ENCODE data around the gene MAJIN. TPM values are rescaled to one million over a fixed set of nuclear protein-coding genes. Genes with fewer than 3 reads are reported as not detected.

MAJIN gene
- total and polyA plus RNA-seq, 4 donors, result 0.09 to 0.31 TPM; not detected in 2

GRCh38 chr11:64970731-64971151, 1.2 kb downstream of the MAJIN start:
- 87% methylated on average over 8 of the region's 8 CpGs for WGBS
- DNase-seq (ENCODE audit: low spot score), result no peak
- H3K9me3 ChIP-seq (ENCODE audit: control insufficient read depth in 4 of 4, low read length in 3 of 4), result peaks cover 0 to 1% (median 0%) of the 10 kb centered on the region in 4 donors
- H3K36me3 ChIP-seq (ENCODE audit: control insufficient read depth in 4 of 4, insufficient read depth in 3 of 4, low read depth in 1 of 4, low read length in 3 of 4), result no peaks in the 10 kb centered on the region
- no peak overlapping the region for H3K4me3 ChIP-seq (ENCODE audit: low read depth in 1 of 3, low read length in 3 of 3)
- H3K27ac ChIP-seq (ENCODE audit: low read depth in 1 of 2, low read length in 2 of 2), result no peak overlapping the region
- no peak overlapping the region for H3K9ac ChIP-seq (ENCODE audit: low read depth in 1 of 2, low read length in 2 of 2)
- TF ChIP-seq HNF4A (conservative IDR thresholded peaks at IDR 0.05) (no peak), FOXA2 (IDR thresholded peaks at IDR 0.05) (no peak)
- H3K27me3 ChIP-seq (ENCODE audit: control insufficient read depth in 4 of 4, insufficient read depth in 4 of 4, low read length in 3 of 4), result no peaks in the 10 kb centered on the region
- H3K4me1 ChIP-seq (ENCODE audit: control insufficient read depth in 4 of 4, insufficient read depth in 4 of 4, low read length in 3 of 4), result peaks cover 0 to 10% (median 7%) of the 10 kb centered on the region in 4 donors

GRCh38 chr11:64969209-64969608, 2.7 kb downstream of the MAJIN start:
- 65% methylated on average over 5 of the region's 5 CpGs for WGBS
- TF ChIP-seq NR2F2 (IDR thresholded peaks at IDR 0.05), result no peak
- TF ChIP-seq GABPA (IDR thresholded peaks at IDR 0.05 in 1 of 2, conservative IDR thresholded peaks at IDR 0.05 in 1 of 2), result no peak
- TF ChIP-seq EGR1 (IDR thresholded peaks at IDR 0.05; ENCODE audit: low read depth in 2 of 2), result no peak
- TF ChIP-seq REST (IDR thresholded peaks at IDR 0.05), result no peak
- no peak for TF ChIP-seq HNF4G (IDR thresholded peaks at IDR 0.05)
- peaks cover 0 to 10% (median 7%) of the 10 kb centered on the region in 4 donors for H3K4me1 ChIP-seq (ENCODE audit: control insufficient read depth in 4 of 4, insufficient read depth in 4 of 4, low read length in 3 of 4)
- DNase-seq (ENCODE audit: low spot score), result no peak
- H3K27me3 ChIP-seq (ENCODE audit: control insufficient read depth in 4 of 4, insufficient read depth in 4 of 4, low read length in 3 of 4), result no peaks in the 10 kb centered on the region
- H3K9ac ChIP-seq (ENCODE audit: low read depth in 1 of 2, low read length in 2 of 2), result no peak overlapping the region
- peaks cover 0 to 1% (median 0%) of the 10 kb centered on the region in 4 donors for H3K9me3 ChIP-seq (ENCODE audit: control insufficient read depth in 4 of 4, low read length in 3 of 4)
- H3K4me3 ChIP-seq (ENCODE audit: low read depth in 1 of 3, low read length in 3 of 3), result no peak overlapping the region
- no peak overlapping the region for H3K27ac ChIP-seq (ENCODE audit: low read depth in 1 of 2, low read length in 2 of 2)
- no peaks in the 10 kb centered on the region for H3K36me3 ChIP-seq (ENCODE audit: control insufficient read depth in 4 of 4, insufficient read depth in 3 of 4, low read depth in 1 of 4, low read length in 3 of 4)

GRCh38 chr11:64967375-64967774, 4.5 kb downstream of the MAJIN start:
- DNase-seq (ENCODE audit: low spot score), result no peak
- 95% methylated on average over 3 of the region's 3 CpGs for WGBS
- H3K9me3 ChIP-seq (ENCODE audit: control insufficient read depth in 4 of 4, low read length in 3 of 4), result peaks cover 0 to 1% (median 0%) of the 10 kb centered on the region in 4 donors
- H3K4me3 ChIP-seq (ENCODE audit: low read depth in 1 of 3, low read length in 3 of 3), result no peak overlapping the region
- peaks cover 0 to 10% (median 7%) of the 10 kb centered on the region in 4 donors for H3K4me1 ChIP-seq (ENCODE audit: control insufficient read depth in 4 of 4, insufficient read depth in 4 of 4, low read length in 3 of 4)
- no peaks in the 10 kb centered on the region for H3K27me3 ChIP-seq (ENCODE audit: control insufficient read depth in 4 of 4, insufficient read depth in 4 of 4, low read length in 3 of 4)
- no peaks in the 10 kb centered on the region for H3K36me3 ChIP-seq (ENCODE audit: control insufficient read depth in 4 of 4, insufficient read depth in 3 of 4, low read depth in 1 of 4, low read length in 3 of 4)
- TF ChIP-seq FOXA1 (IDR thresholded peaks at IDR 0.05) (no peak), TAF1 (conservative IDR thresholded peaks at IDR 0.05) (no peak), EGR1 (IDR thresholded peaks at IDR 0.05; ENCODE audit: low read depth in 2 of 2) (no peak), GABPA (IDR thresholded peaks at IDR 0.05 in 1 of 2, conservative IDR thresholded peaks at IDR 0.05 in 1 of 2) (no peak), MAX (IDR thresholded peaks at IDR 0.05) (no peak), HNF4A (conservative IDR thresholded peaks at IDR 0.05) (no peak)
- H3K27ac ChIP-seq (ENCODE audit: low read depth in 1 of 2, low read length in 2 of 2), result no peak overlapping the region
- no peak overlapping the region for H3K9ac ChIP-seq (ENCODE audit: low read depth in 1 of 2, low read length in 2 of 2)

All from liver (tissue), 9 donors.